BLaER1 treated with 17β-estradiol and CSF1 and Interleukin-3, amounts not matched to agents 10 nM and 100 nM (cell line): ENCODE results near the gene FOS.
"Not testable (repeated sequence)": the region's sequence is repeated elsewhere in the genome, so short reads cannot be mapped to it uniquely, and the experiment has no call there.

ENCODE experiments used
- H3K27ac ChIP-seq, 11 experiments: shearing (Covaris generic); formaldehyde crosslinking; 2 replicates each; pipeline ENCODE4 v1.8.1; 2022
- H3K27me3 ChIP-seq, 11 experiments: shearing (Covaris generic); formaldehyde crosslinking; 2 replicates each; pipeline ENCODE4 v1.8.1; 2022
- H3K36me3 ChIP-seq, 11 experiments: shearing (Covaris generic); formaldehyde crosslinking; 2 replicates each; pipeline ENCODE4 v1.8.1; 2022
- H3K4me1 ChIP-seq, 10 experiments: shearing (Covaris generic); formaldehyde crosslinking; 2 replicates each; pipeline ENCODE4 v1.8.1; 2022
- H3K4me2 ChIP-seq, 11 experiments: shearing (Covaris generic); formaldehyde crosslinking; 2 replicates each; pipeline ENCODE4 v1.8.1; 2022
- H3K4me3 ChIP-seq, 10 experiments: shearing (Covaris generic); formaldehyde crosslinking; 2 replicates each; pipeline ENCODE4 v1.8.1; 2022
- H3K9ac ChIP-seq, 11 experiments: shearing (Covaris generic); formaldehyde crosslinking; 2 replicates each; pipeline ENCODE4 v1.8.1; 2022
- H3K9me3 ChIP-seq, 11 experiments: shearing (Covaris generic); formaldehyde crosslinking; replicated peaks in 1 of 11; 2 replicates each; pipeline ENCODE4 v1.8.1; 2022
- H4K20me1 ChIP-seq, 11 experiments: shearing (Covaris generic); formaldehyde crosslinking; 2 replicates each; pipeline ENCODE4 v1.8.1; 2022
- Cebpa-rat ChIP-seq, 11 experiments: shearing (Covaris generic); IDR thresholded peaks; 2 replicates each; pipeline ENCODE4 v1.8.1; 2022

The FOS gene

DNA sequence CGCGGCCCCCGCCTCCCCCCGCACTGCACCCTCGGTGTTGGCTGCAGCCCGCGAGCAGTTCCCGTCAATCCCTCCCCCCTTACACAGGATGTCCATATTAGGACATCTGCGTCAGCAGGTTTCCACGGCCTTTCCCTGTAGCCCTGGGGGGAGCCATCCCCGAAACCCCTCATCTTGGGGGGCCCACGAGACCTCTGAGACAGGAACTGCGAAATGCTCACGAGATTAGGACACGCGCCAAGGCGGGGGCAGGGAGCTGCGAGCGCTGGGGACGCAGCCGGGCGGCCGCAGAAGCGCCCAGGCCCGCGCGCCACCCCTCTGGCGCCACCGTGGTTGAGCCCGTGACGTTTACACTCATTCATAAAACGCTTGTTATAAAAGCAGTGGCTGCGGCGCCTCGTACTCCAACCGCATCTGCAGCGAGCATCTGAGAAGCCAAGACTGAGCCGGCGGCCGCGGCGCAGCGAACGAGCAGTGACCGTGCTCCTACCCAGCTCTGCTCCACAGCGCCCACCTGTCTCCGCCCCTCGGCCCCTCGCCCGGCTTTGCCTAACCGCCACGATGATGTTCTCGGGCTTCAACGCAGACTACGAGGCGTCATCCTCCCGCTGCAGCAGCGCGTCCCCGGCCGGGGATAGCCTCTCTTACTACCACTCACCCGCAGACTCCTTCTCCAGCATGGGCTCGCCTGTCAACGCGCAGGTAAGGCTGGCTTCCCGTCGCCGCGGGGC lies at the start of gene FOS:
FOS (plus strand) TSS at position 407 of the 731 bp plus-strand sequence; CDS start at position 562, 155 bp downstream.
- Histone ChIP-seq H3K9me3 (peaks cover 0 to 24% (median 0%) of the 10 kb centered on the region in 11 experiments; a peak in 7 of 22 replicates), H3K4me2 (peak within 1 kb of the TSS; percentile 93 to 100 (median 99)), H3K27ac (peak within 1 kb of the TSS; percentile 95 to 100 (median 98)), H3K36me3 (peaks cover 21 to 39% (median 36%) of the 10 kb centered on the region in 11 experiments), H3K4me1 (peaks cover 43 to 87% (median 75%) of the 10 kb centered on the region in 10 experiments), H3K9ac (peak within 1 kb of the TSS; percentile 95 to 100 (median 97)), H3K4me3 (peak within 1 kb of the TSS; percentile 78 to 99 (median 98)), H4K20me1 (peaks cover 29 to 41% (median 32%) of the 10 kb centered on the region in 11 experiments), H3K27me3 (peaks cover 0 to 55% (median 36%) of the 10 kb centered on the region in 11 experiments; a peak in 16 of 22 replicates)
- TF ChIP-seq Cebpa-rat (IDR thresholded peaks at IDR 0.05) = no peak

DNA sequence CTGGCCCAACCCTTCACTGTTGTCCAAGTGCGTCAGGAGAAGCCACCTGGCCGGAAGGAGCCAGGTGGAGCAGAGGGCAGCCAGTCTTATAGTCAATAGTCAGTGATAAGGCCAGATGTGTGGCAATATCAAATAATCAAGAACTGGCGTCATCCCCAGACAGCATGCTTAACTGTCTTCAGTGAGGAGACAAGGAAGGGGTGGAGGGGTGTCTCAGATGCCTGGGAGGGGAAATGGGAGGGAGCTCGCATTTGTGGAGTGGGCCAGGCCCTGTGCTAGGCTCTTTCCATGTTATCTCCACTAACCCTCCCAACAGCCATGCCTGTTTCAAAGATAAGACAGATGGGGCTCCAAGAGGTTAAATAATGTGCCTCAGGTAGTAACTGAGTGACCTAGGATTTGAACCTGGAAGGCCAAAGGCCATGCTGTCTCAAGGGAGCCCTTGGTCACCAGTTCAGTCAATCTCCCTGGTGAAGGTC lies 48.9 kb upstream of the FOS start:
- H3K9me3 ChIP-seq = peaks cover 0 to 12% (median 8%) of the 10 kb centered on the region in 11 experiments; a peak in 15 of 22 replicates
- TF ChIP-seq Cebpa-rat (IDR thresholded peaks at IDR 0.05) = no peak
- H3K4me3 ChIP-seq = no peak overlapping the region
- H3K36me3 ChIP-seq = no peaks in the 10 kb centered on the region
- H3K4me2 ChIP-seq = peak overlapping the region; percentile 39 to 78 (median 68)
- H3K4me1 ChIP-seq = peaks cover 52 to 79% (median 68%) of the 10 kb centered on the region in 10 experiments
- H3K9ac ChIP-seq = peak overlapping the region in 1 of 11 experiments; percentile 36; a peak in 3 of 22 replicates
- peak overlapping the region in 9 of 11 experiments; percentile 31 to 75 (median 69); a peak in 18 of 22 replicates for H3K27ac ChIP-seq
- H4K20me1 ChIP-seq = no peaks in the 10 kb centered on the region
- H3K27me3 ChIP-seq = no peaks in the 10 kb centered on the region

DNA sequence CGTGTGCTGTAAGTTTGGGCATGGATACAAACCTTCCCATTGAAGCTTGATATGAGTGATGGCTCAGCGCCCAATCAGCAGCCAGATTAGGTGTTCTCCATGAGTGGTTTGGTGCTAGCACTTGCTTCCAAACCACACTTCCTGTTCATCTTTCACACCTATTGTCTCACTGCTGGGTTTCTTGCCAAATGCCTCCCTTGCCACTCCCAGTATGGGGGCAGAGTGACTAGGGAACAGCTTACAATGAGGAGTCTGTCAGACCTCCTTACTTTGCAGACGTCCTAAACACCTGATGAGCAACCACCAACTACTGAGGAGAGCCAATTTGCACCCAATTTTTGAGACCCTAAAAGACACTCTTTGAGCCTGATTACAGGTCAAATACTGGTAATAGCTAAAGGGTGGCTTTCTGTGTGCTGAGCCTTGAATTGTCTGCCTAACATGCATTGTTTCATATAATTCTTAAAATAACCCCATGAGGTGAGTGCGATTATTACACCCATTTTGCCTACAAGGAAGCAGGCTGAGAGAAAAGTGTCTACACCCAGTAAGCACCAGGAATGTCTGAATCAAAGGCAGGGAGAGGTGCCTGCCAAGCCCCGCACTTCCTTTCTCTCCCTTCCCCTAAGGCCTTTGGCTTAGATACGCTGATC lies 48.4 kb upstream of the FOS start:
- Histone ChIP-seq H3K27ac (peak overlapping the region in 9 of 11 experiments; percentile 31 to 75 (median 69); a peak in 18 of 22 replicates), H3K9me3 (peaks cover 0 to 12% (median 8%) of the 10 kb centered on the region in 11 experiments; a peak in 15 of 22 replicates), H4K20me1 (no peaks in the 10 kb centered on the region), H3K4me3 (no peak overlapping the region; a peak in 1 of 20 replicates), H3K27me3 (no peaks in the 10 kb centered on the region), H3K4me1 (peaks cover 55 to 79% (median 71%) of the 10 kb centered on the region in 10 experiments), H3K4me2 (peak overlapping the region; percentile 39 to 78 (median 68)), H3K9ac (peak overlapping the region in 5 of 11 experiments; percentile 16 to 40 (median 29); a peak in 7 of 22 replicates), H3K36me3 (no peaks in the 10 kb centered on the region)
- peak in 4 of 11 experiments; percentile 36 to 78 (median 55); a peak in 8 of 22 replicates for TF ChIP-seq Cebpa-rat (IDR thresholded peaks at IDR 0.05)

- Histone ChIP-seq H3K4me1 (peaks cover 66 to 89% (median 81%) of the 10 kb centered on the region in 10 experiments), H3K4me3 (no peak overlapping the region), H3K4me2 (peak overlapping the region in 10 of 11 experiments; percentile 50 to 78 (median 68); a peak in 19 of 22 replicates), H3K9ac (no peak overlapping the region), H3K36me3 (no peaks in the 10 kb centered on the region), H3K9me3 (peaks cover 0 to 12% (median 8%) of the 10 kb centered on the region in 11 experiments; a peak in 15 of 22 replicates), H4K20me1 (no peaks in the 10 kb centered on the region), H3K27me3 (no peaks in the 10 kb centered on the region), H3K27ac (peak overlapping the region in 7 of 11 experiments; percentile 19 to 73 (median 57); a peak in 9 of 22 replicates)
- no peak for TF ChIP-seq Cebpa-rat (IDR thresholded peaks at IDR 0.05)
Observed at GRCh38 chr14:75231320-75231719, 47.3 kb upstream of the FOS start.

GRCh38 chr14:75232191-75232590 lies 46.4 kb upstream of the FOS start:
- Histone ChIP-seq H3K9me3 (peaks cover 0 to 12% (median 8%) of the 10 kb centered on the region in 11 experiments; a peak in 15 of 22 replicates), H3K27ac (peak overlapping the region in 4 of 11 experiments; percentile 9 to 69 (median 18); a peak in 2 of 22 replicates), H3K36me3 (no peaks in the 10 kb centered on the region), H4K20me1 (no peaks in the 10 kb centered on the region), H3K4me2 (peak overlapping the region in 5 of 11 experiments; percentile 8 to 39 (median 26); a peak in 4 of 22 replicates), H3K9ac (no peak overlapping the region), H3K4me1 (peaks cover 74 to 98% (median 89%) of the 10 kb centered on the region in 10 experiments), H3K27me3 (no peaks in the 10 kb centered on the region), H3K4me3 (no peak overlapping the region)
- TF ChIP-seq Cebpa-rat (IDR thresholded peaks at IDR 0.05) = no peak

GRCh38 chr14:75232597-75232996 lies 46.0 kb upstream of the FOS start:
- Histone ChIP-seq H3K4me1 (peaks cover 78 to 98% (median 92%) of the 10 kb centered on the region in 10 experiments), H3K9ac (no peak overlapping the region), H3K4me2 (peak overlapping the region in 6 of 11 experiments; percentile 8 to 80 (median 26); a peak in 7 of 22 replicates), H3K4me3 (no peak overlapping the region), H3K27me3 (no peaks in the 10 kb centered on the region), H4K20me1 (no peaks in the 10 kb centered on the region), H3K36me3 (no peaks in the 10 kb centered on the region), H3K27ac (peak overlapping the region in 2 of 11 experiments; percentile 9 to 18; a peak in 2 of 22 replicates), H3K9me3 (peaks cover 0 to 12% (median 8%) of the 10 kb centered on the region in 11 experiments; a peak in 15 of 22 replicates)
- no peak for TF ChIP-seq Cebpa-rat (IDR thresholded peaks at IDR 0.05)

DNA sequence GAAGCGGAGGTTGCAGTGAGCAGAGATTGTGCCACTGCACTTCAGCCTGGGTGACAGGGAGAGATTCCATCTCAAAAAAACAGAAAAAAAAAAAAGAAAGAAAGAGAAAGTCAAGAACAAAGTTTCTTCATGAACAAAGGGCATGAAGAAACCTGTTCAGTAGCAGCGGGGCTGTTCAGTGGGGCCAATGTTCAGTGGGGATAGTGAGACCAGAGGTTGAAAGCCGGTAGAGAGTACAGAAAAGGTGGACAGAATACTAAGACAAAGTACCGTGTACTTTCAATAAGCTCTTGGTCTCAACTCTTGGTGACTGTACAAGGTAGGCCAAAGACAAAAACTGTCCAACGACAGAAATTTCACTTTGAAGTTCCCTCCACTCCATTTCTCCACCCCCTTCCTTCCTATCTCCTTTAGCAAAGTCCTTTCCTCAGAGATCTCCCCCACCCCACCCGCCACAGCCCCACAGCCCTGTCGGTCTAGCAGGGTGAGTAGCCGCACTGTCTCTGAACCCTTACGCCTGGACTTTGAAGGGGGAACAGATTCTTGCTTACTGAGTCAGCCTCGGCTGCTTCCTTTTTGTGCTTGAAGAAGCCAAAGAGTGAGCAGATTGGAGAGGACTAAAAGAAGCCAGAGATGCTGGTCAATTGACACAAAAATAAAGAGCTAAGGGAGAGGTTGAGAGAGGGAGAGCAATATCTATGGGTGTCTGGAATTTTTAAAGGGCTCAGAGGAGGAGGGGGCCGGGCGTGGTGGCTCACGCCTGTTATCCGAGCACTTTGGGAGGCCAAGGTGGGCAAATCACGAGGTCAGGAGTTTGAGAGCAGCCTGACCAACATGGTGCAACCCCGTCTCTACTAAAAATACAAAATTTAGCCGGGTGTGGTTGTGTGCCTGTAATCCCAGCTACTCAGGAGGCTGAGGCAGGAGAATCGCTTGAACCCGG lies 44.2 kb upstream of the FOS start:
- Histone ChIP-seq H3K4me1 (peaks cover 79 to 97% (median 92%) of the 10 kb centered on the region in 10 experiments), H3K4me3 (0 out of 20 replicates have a peak overlapping the region, but pooled peaks of 2 of the 10 experiments have one; percentile 3 to 13), H3K27ac (peak overlapping the region in 10 of 11 experiments; percentile 22 to 87 (median 78); a peak in 20 of 22 replicates), H4K20me1 (no peaks in the 10 kb centered on the region), H3K27me3 (no peaks in the 10 kb centered on the region), H3K9ac (peak overlapping the region in 9 of 11 experiments; percentile 0 to 71 (median 65); a peak in 14 of 22 replicates), H3K36me3 (no peaks in the 10 kb centered on the region), H3K4me2 (peak overlapping the region; percentile 43 to 92 (median 77)), H3K9me3 (peaks cover 0 to 12% (median 8%) of the 10 kb centered on the region in 11 experiments; a peak in 15 of 22 replicates)
- no peak for TF ChIP-seq Cebpa-rat (IDR thresholded peaks at IDR 0.05)

- peaks cover 75 to 97% (median 90%) of the 10 kb centered on the region in 10 experiments for H3K4me1 ChIP-seq
- not testable (repeated sequence) for H4K20me1 ChIP-seq, H3K36me3 ChIP-seq, H3K27me3 ChIP-seq, H3K4me3 ChIP-seq
- H3K9ac ChIP-seq = peak overlapping the region in 5 of 11 experiments; percentile 63 to 71 (median 68); a peak in 8 of 22 replicates
- H3K4me2 ChIP-seq = peak overlapping the region in 9 of 11 experiments; percentile 75 to 92 (median 85); a peak in 16 of 22 replicates
- H3K27ac ChIP-seq = peak overlapping the region in 8 of 11 experiments; percentile 69 to 87 (median 82); a peak in 14 of 22 replicates
- H3K9me3 ChIP-seq = peaks cover 0 to 12% (median 8%) of the 10 kb centered on the region in 11 experiments; a peak in 15 of 22 replicates
Observed at GRCh38 chr14:75235198-75235597, 43.4 kb upstream of the FOS start.
